NCI-H1092 (cell line): ENCODE measurements around the gene ZNF277.
"Not testable (repeated sequence)": the region's sequence is repeated elsewhere in the genome, so short reads cannot be mapped to it uniquely, and the experiment has no call there.

Source experiments
- DNase-seq: peaks from one replicate; lab custom pipeline; 2025; lab: John Stamatoyannopoulos, UW

The ZNF277 gene

DNA sequence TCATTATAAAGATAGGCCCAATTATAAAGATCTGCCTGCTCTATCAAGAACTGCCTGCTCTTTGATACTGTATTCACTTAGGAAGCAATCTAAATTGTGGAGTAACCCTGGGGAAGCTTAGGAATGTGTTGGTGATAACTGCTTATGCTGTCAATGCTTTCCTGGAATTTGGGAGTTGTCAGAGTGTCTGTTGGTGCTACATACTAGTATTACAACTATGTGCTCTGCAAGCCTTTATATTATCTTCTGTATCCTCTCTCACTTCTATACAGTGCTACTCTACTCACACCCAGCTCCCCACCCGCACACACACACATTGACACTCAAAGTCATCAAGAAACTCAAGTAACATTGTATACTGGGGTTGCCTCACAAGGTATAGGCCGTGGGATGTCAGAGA, 6.1 kb downstream of the ZNF277 start:
- no peak for DNase-seq

DNA sequence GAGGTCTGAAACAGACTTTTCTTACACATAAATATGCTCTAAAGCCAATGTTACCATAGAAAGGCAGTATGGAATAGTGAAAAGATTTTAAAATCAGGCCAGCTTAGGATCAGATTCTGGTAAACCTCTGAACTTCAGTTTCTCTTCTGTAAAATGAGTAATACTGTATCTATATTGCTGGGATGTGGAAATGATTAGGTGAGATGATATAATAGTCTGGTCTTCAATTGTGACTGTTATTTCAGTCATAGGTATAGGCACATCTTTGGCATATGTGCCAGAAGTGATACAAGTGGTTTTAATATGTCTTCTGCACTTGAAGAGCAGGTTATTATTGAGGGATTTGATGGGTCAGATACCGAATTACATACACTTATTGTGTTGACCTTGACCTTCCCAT, 7.2 kb downstream of the ZNF277 start:
- DNase-seq, result no peak

- no peak for DNase-seq
These were observed 7.8 kb downstream of the ZNF277 start for GRCh38 chr7:112214268-112214667.

DNA sequence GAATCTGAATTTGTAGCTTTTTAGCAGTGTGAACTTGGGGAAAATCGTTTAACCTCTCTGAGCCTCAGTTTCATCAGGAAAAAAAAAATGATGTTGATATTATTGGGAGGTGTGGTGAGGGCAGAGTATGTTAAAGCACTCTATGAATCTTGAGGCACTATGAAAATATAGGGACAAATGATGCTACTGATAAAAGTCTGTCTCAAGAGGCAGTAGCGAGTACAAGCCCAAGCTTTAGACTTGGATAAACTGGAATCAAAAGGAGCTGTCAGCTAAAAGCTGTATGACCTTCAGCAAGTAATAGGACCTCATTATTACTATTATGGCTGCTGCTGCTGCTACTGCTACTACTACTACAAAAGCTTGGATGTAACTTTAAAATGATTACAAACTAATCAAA, 8.4 kb downstream of the ZNF277 start:
- DNase-seq, result no peak

GRCh38 chr7:112215787-112216186, 9.3 kb downstream of the ZNF277 start:
- no peak for DNase-seq

GRCh38 chr7:112220877-112221434, 14.5 kb downstream of the ZNF277 start:
- no peak for DNase-seq

GRCh38 chr7:112223310-112223709, 16.8 kb downstream of the ZNF277 start:
- DNase-seq, result no peak

GRCh38 chr7:112224186-112224585, 17.7 kb downstream of the ZNF277 start:
- no peak for DNase-seq

DNA sequence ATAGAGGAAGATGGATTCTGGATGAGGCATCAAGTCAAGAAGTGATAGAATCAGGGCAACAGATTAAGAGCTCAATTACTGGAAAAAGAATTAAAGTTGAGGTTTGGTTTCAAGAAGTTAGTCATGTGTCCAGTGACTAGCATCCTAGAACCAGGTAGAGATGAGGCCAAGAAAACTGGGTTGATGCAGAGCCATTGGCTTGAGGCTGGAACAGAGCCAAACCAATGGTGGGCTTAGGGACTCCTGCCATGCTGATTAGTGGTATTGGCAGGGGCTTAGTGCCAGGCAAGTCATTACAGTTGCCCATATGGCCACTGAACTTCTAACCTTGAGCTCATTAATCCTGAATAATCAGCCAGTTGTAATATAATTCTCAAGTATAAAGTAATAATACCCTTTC, 18.5 kb downstream of the ZNF277 start:
- no peak for DNase-seq

GRCh38 chr7:112226701-112227276, 20.3 kb downstream of the ZNF277 start:
- no peak for DNase-seq

DNA sequence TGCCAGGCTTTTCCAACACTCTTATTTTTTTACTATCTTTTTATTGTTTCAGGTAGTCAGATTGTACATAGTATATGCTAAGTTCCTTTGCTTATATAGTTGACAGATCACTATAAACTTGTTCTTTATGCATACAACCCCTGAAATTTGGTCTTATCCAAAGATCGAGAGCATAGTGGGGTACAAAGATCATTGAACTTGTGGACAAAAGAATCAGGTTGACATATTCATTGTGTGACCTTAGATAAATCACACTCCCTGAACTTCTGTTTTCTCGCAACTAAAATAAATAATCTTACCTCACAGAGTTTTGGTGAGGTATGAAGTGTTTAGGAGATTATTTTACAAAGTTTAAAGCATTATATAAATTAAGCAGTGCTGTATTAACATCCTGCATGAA, 22.1 kb downstream of the ZNF277 start:
- no peak for DNase-seq

DNA sequence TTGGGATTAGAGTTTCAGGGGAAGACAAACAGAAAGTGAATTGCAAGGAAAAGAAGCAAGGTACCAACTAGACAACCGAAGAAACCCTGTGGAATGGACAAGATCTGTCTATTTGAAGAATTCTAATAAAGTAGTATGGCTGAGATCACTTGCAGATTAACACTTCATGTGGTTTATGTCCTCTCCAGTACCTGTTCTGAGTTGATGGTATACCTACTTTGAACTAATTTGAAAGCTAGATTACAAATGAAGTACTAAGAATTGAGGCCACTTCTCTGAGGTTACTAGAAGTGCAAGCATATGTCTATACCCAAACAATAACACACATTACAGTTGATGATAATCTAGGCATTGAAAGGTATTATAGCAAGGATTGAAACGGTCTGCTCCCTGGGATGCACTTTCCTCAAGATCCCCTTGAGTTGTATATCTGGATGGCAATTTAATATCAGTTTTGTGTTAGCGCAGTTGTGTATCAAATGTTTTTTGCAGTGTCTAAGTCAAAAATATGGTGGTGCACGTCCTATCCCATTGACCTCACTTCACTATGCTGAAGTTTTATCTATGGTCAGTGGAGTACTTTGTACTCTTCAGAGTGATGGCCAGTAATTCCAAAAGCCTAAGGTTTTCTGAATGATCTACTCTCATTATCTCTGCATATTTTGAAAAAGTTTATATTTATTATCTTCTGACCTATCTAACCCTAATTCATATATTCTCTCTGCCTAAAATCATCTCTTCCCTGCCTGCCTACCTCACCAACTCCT, 25.9 kb downstream of the ZNF277 start:
- DNase-seq, result no peak

DNA sequence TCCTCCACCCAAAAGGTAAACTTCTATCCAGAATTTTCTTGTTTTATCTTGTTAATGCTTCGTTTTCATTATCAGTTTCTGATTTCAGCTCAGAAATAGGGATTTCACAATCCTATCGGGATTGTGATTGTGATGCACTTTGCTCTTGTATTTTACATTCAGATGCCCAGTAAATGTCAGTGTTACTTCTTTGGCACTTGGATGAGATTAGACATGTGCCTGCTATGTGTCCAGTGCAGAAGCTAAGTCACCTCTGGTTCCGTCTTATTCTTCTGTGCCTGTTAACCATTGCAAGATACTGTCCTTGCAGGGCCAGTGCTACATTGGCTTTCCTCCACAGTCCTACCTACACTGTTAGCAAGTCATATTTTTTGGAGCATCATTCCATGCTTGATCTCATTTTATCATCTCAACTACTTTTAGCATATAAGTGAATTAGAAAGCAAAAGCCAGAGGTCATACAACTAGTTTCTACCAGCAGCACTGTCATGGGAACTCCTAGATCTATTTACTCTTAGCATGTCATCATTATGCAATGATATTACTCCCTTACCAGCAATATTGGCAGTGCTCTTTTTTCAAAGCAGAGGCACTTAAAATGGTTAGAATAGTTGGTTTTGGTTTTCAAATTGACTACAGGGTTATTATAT, 26.7 kb downstream of the ZNF277 start:
- DNase-seq, result no peak

GRCh38 chr7:112234147-112234546, 27.7 kb downstream of the ZNF277 start:
- DNase-seq, result no peak

DNA sequence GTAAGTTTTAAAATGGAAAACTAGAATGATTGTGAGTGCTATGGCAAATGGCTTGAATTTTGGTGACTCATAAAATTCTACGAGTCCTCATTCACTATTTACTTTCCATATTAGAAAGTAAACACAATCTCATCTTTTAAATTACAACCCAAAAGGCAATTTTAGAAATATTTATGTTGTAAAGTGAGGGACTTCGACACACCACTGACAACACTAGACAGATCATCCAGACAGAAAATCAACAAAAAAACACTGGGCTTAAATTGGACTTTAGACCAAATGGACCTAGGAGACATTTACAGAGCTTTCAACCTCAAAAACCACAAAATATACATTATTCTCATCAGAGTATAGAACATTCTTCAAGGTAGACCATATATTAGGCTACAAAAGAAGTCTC, 30.1 kb downstream of the ZNF277 start:
- DNase-seq, result no peak

- no peak for DNase-seq
These were observed 31.8 kb downstream of the ZNF277 start for GRCh38 chr7:112238330-112238729.

GRCh38 chr7:112238852-112239610, 32.5 kb downstream of the ZNF277 start:
- DNase-seq, result no peak

GRCh38 chr7:112248598-112248997, 42.1 kb downstream of the ZNF277 start:
- no peak for DNase-seq

- not testable (repeated sequence) for DNase-seq
These were observed 43.5 kb downstream of the ZNF277 start for GRCh38 chr7:112249967-112250366.

- DNase-seq, result no peak
These were observed 45.6 kb downstream of the ZNF277 start for GRCh38 chr7:112252141-112252540.

DNA sequence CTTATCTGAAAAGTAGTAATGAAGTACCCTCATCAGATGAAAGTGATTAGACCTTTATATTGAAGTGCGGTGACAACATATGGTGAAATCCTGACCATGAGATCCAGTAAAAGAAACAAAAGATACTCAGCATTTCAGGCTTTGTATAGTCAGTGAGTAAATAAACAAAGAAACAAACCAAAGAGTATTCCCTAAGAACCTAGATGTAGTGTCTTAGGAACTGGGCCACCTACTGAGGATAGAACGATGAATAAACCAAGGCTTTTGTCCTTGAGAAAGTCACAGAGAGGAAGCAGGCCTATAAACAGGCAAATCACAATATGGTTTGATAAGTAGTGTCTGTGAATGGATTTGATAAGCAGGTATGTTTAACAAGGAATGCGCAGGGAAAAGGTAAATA, 46.2 kb downstream of the ZNF277 start:
- no peak for DNase-seq

DNA sequence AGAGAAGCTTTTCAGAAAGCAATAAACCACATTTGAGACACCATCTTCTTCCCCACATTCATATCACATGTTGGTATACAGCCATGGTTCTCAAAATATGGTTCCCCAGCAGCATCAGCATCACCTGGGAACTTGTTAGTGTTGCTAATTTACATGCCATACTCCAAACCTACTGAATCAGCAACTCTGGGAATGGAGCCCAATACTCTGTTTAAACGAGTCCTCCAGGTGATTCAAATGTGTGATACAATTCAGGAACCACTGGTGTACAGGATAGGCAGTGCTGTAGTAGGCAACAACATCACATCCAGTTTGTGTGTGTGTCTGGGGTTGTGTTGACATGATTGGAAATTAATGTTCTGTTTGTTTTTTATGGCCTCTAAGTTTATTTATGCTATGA, 47.7 kb downstream of the ZNF277 start:
- no peak for DNase-seq
